ENCODE measurements around the gene KY.

- no peak for TF ChIP-seq POLR2AphosphoS5 (IDR thresholded peaks at IDR 0.05; ENCODE audit: low read depth, low read length)
- no peak for TF ChIP-seq TAF1 (IDR thresholded peaks at IDR 0.05; ENCODE audit: borderline replicate concordance, insufficient read depth, low read length)
- TF ChIP-seq SIN3A (IDR thresholded peaks at IDR 0.05; ENCODE audit: borderline replicate concordance, insufficient read depth, low read length): no peak
- TF ChIP-seq, protein P1, sequence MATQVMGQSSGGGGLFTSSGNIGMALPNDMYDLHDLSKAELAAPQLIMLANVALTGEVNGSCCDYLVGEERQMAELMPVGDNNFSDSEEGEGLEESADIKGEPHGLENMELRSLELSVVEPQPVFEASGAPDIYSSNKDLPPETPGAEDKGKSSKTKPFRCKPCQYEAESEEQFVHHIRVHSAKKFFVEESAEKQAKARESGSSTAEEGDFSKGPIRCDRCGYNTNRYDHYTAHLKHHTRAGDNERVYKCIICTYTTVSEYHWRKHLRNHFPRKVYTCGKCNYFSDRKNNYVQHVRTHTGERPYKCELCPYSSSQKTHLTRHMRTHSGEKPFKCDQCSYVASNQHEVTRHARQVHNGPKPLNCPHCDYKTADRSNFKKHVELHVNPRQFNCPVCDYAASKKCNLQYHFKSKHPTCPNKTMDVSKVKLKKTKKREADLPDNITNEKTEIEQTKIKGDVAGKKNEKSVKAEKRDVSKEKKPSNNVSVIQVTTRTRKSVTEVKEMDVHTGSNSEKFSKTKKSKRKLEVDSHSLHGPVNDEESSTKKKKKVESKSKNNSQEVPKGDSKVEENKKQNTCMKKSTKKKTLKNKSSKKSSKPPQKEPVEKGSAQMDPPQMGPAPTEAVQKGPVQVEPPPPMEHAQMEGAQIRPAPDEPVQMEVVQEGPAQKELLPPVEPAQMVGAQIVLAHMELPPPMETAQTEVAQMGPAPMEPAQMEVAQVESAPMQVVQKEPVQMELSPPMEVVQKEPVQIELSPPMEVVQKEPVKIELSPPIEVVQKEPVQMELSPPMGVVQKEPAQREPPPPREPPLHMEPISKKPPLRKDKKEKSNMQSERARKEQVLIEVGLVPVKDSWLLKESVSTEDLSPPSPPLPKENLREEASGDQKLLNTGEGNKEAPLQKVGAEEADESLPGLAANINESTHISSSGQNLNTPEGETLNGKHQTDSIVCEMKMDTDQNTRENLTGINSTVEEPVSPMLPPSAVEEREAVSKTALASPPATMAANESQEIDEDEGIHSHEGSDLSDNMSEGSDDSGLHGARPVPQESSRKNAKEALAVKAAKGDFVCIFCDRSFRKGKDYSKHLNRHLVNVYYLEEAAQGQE (IDR thresholded peaks at IDR 0.05; ENCODE audit: insufficient read depth in 1 of 2, low read depth in 2 of 2, low read length in 2 of 2): no peak
Measured at GRCh38 chr3:134620476-134621115, 30.2 kb downstream of the KY start.
